ENCODE data around the gene TAF11L9. TPM values are rescaled to one million over a fixed set of nuclear protein-coding genes. Genes with fewer than 3 reads are reported as not detected.
A peak's percentile ranks its signal among the peaks of the same experiment; 100 is the strongest.
"Not testable (repeated sequence)": the region's sequence is repeated elsewhere in the genome, so short reads cannot be mapped to it uniquely, and the experiment has no call there.

The TAF11L9 gene
- total RNA-seq, 1 donor from 2014 or later: not detected

DNA sequence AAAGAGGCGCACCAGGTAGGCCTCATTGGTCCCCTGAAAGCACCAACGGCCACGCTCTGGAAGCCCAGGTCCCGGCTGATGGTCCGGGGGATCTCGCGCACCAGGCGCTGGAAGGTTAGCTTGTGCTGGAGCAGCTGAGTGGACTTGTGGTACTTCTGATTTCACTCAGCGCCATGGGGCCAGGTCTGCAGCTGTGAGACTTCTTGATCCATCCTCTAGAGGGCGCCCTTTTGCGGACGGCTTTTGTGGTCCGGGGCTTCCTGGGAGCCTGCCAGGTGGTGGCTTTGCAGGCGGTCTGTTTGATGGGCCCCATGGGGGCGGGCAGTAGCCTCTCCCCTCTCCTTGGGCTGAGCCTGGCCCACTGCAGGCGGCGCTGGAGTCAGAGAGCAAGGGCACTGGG lies 26.4 kb upstream of the TAF11L9 start:
- no peak overlapping the region for H3K4me3 ChIP-seq
- H3K9me3 ChIP-seq (ENCODE audit: low read depth): no peaks in the 10 kb centered on the region
- no peaks in the 10 kb centered on the region for H3K79me2 ChIP-seq (ENCODE audit: low read depth)
- no peaks in the 10 kb centered on the region for H3K36me3 ChIP-seq
- no peak for DNase-seq (ENCODE audit: low spot score)
- no peak overlapping the region for H3K4me2 ChIP-seq
- H3K4me1 ChIP-seq: no peaks in the 10 kb centered on the region
- H4K20me1 ChIP-seq (ENCODE audit: low read depth): no peaks in the 10 kb centered on the region
- no peak overlapping the region for H3K27ac ChIP-seq
- no peaks in the 10 kb centered on the region for H3K9me3 Mint-ChIP-seq
- H3K4me1 Mint-ChIP-seq: no peaks in the 10 kb centered on the region
- H3K27me3 Mint-ChIP-seq (ENCODE audit: insufficient read depth, low read depth): no peaks in the 10 kb centered on the region
- H3K4me3 Mint-ChIP-seq: no peak overlapping the region
- H3K27me3 ChIP-seq: no peaks in the 10 kb centered on the region
- H3K36me3 Mint-ChIP-seq: no peaks in the 10 kb centered on the region
- H3K9ac ChIP-seq: no peak overlapping the region
- TF ChIP-seq, protein P1, sequence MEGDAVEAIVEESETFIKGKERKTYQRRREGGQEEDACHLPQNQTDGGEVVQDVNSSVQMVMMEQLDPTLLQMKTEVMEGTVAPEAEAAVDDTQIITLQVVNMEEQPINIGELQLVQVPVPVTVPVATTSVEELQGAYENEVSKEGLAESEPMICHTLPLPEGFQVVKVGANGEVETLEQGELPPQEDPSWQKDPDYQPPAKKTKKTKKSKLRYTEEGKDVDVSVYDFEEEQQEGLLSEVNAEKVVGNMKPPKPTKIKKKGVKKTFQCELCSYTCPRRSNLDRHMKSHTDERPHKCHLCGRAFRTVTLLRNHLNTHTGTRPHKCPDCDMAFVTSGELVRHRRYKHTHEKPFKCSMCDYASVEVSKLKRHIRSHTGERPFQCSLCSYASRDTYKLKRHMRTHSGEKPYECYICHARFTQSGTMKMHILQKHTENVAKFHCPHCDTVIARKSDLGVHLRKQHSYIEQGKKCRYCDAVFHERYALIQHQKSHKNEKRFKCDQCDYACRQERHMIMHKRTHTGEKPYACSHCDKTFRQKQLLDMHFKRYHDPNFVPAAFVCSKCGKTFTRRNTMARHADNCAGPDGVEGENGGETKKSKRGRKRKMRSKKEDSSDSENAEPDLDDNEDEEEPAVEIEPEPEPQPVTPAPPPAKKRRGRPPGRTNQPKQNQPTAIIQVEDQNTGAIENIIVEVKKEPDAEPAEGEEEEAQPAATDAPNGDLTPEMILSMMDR (IDR thresholded peaks at IDR 0.05): peak; percentile 48
- no peak for TF ChIP-seq EZH2 (IDR thresholded peaks at IDR 0.05)
- no peaks in the 10 kb centered on the region for H3F3A ChIP-seq (ENCODE audit: low read depth)
- H3K27ac Mint-ChIP-seq: no peak overlapping the region
- H2AFZ ChIP-seq (replicated peaks): no peak overlapping the region

DNA sequence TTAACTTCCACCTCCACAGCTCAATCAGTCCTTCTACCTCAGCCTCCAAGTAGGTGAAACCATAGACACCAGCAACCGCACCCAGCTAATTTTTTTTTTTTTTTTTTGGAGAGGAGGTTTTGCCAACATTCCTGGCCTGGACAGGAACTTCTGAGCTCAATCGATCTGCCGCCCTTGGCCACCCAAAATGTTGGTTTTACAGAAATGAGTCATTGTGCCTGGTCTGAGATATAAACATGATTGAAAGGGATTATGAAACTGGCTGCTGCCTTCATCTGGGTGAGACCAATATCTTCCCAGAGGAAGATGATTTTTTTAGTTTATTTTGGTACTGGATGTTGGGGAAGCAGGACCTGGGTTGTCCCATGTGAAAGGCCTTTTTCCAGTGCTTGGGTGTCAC lies 25.2 kb upstream of the TAF11L9 start:
- no peak overlapping the region for H3K4me3 Mint-ChIP-seq
- Histone ChIP-seq H3K4me1 (no peaks in the 10 kb centered on the region), H3F3A (ENCODE audit: low read depth) (no peaks in the 10 kb centered on the region), H3K36me3 (no peaks in the 10 kb centered on the region), H3K4me2 (no peak overlapping the region), H4K20me1 (ENCODE audit: low read depth) (no peaks in the 10 kb centered on the region), H3K9me3 (ENCODE audit: low read depth) (no peaks in the 10 kb centered on the region), H3K27me3 (no peaks in the 10 kb centered on the region), H2AFZ (replicated peaks) (no peak overlapping the region), H3K79me2 (ENCODE audit: low read depth) (no peaks in the 10 kb centered on the region), H3K9ac (no peak overlapping the region), H3K4me3 (no peak overlapping the region), H3K27ac (no peak overlapping the region)
- no peak overlapping the region for H3K27ac Mint-ChIP-seq
- TF ChIP-seq EZH2phosphoT487 (IDR thresholded peaks at IDR 0.05) (no peak), EZH2 (IDR thresholded peaks at IDR 0.05) (no peak)
- TF ChIP-seq, protein P1 (IDR thresholded peaks at IDR 0.05): no peak
- no peaks in the 10 kb centered on the region for H3K36me3 Mint-ChIP-seq
- H3K9me3 Mint-ChIP-seq: no peaks in the 10 kb centered on the region
- H3K4me1 Mint-ChIP-seq: no peaks in the 10 kb centered on the region
- no peak for DNase-seq (ENCODE audit: low spot score)
- H3K27me3 Mint-ChIP-seq (ENCODE audit: insufficient read depth, low read depth): no peaks in the 10 kb centered on the region

- no peak overlapping the region for H3K9ac ChIP-seq
- no peak overlapping the region for H3K27ac ChIP-seq
- H3K27me3 Mint-ChIP-seq (ENCODE audit: insufficient read depth, low read depth): no peaks in the 10 kb centered on the region
- no peak overlapping the region for H3K4me2 ChIP-seq
- H3K9me3 ChIP-seq (ENCODE audit: low read depth): no peaks in the 10 kb centered on the region
- no peaks in the 10 kb centered on the region for H3F3A ChIP-seq (ENCODE audit: low read depth)
- TF ChIP-seq EZH2 (IDR thresholded peaks at IDR 0.05) (no peak), EZH2phosphoT487 (IDR thresholded peaks at IDR 0.05) (no peak)
- TF ChIP-seq, protein P1 (IDR thresholded peaks at IDR 0.05): no peak
- H3K4me3 ChIP-seq: no peak overlapping the region
- H3K27me3 ChIP-seq: no peaks in the 10 kb centered on the region
- no peaks in the 10 kb centered on the region for H3K4me1 Mint-ChIP-seq
- H4K20me1 ChIP-seq (ENCODE audit: low read depth): no peaks in the 10 kb centered on the region
- H3K36me3 ChIP-seq: no peaks in the 10 kb centered on the region
- H3K4me3 Mint-ChIP-seq: no peak overlapping the region
- H3K4me1 ChIP-seq: no peaks in the 10 kb centered on the region
- H3K79me2 ChIP-seq (ENCODE audit: low read depth): no peaks in the 10 kb centered on the region
- no peak overlapping the region for H3K27ac Mint-ChIP-seq
- DNase-seq (ENCODE audit: low spot score): no peak
- H2AFZ ChIP-seq (replicated peaks): no peak overlapping the region
- H3K9me3 Mint-ChIP-seq: no peaks in the 10 kb centered on the region
- H3K36me3 Mint-ChIP-seq: no peaks in the 10 kb centered on the region
Measured at GRCh38 chr5:17614872-17615605, 20.8 kb upstream of the TAF11L9 start.

DNA sequence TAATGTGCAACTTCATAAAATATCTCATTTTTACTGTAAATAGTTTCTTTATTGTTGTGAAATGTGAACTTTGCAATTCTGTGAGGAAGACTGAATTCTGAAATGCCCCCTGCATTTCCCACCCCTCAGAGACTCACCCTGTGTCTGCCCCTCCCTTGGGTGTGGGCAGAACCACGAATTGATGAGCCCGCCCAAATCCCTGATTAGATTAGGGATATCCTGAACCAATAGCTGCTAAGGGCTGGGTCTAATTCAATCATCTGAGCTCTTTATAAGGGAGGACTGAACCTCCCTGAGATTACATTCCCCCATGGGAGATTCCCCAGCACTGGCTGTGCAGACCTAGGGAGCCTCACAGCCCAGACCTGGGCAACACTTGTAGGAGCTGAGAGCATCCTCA lies 15.9 kb upstream of the TAF11L9 start, which contains the start of gene TAF11L12:
Gene TAF11L12 (plus strand): TSS at position 301 of the 400 bp plus-strand sequence.
- H3K9ac ChIP-seq; H3K4me3 Mint-ChIP-seq; H4K20me1 ChIP-seq (ENCODE audit: low read depth); H3K9me3 ChIP-seq (ENCODE audit: low read depth); H3K36me3 ChIP-seq; H3K27ac ChIP-seq; H3F3A ChIP-seq (ENCODE audit: low read depth); H3K4me1 ChIP-seq; DNase-seq (ENCODE audit: low spot score); H3K27me3 ChIP-seq; H2AFZ ChIP-seq (replicated peaks); H3K4me1 Mint-ChIP-seq; H3K9me3 Mint-ChIP-seq; H3K4me3 ChIP-seq; H3K4me2 ChIP-seq; H3K27me3 Mint-ChIP-seq (ENCODE audit: insufficient read depth, low read depth); H3K36me3 Mint-ChIP-seq; H3K79me2 ChIP-seq (ENCODE audit: low read depth): not testable (repeated sequence)
- H3K27ac Mint-ChIP-seq: peak within 1 kb of the TSS; percentile 42

- H3K4me3 Mint-ChIP-seq, H3K4me1 Mint-ChIP-seq, H3K36me3 ChIP-seq: not testable (repeated sequence)
Measured at GRCh38 chr5:17607461-17607860, 13.3 kb upstream of the TAF11L9 start.

More at GRCh38 chr5:17607461-17607860, 13.3 kb upstream of the TAF11L9 start:
- H4K20me1 ChIP-seq (ENCODE audit: low read depth); H3K9me3 Mint-ChIP-seq; H3K9me3 ChIP-seq (ENCODE audit: low read depth); H3K4me2 ChIP-seq; H3K27ac Mint-ChIP-seq; H3K27ac ChIP-seq; H3K36me3 Mint-ChIP-seq; H3K27me3 ChIP-seq; H3K4me1 ChIP-seq; H3F3A ChIP-seq (ENCODE audit: low read depth); H3K27me3 Mint-ChIP-seq (ENCODE audit: insufficient read depth, low read depth); H3K79me2 ChIP-seq (ENCODE audit: low read depth); H2AFZ ChIP-seq (replicated peaks); H3K9ac ChIP-seq; H3K4me3 ChIP-seq; DNase-seq (ENCODE audit: low spot score): not testable (repeated sequence)
